Activated B cell treated with CpG ODN at 0.5 μM for 24 hours (primary cell): Measurements from ENCODE around the gene LAMP1. TPM values are rescaled to one million over a fixed set of nuclear protein-coding genes. Genes with fewer than 3 reads are reported as not detected.

Experiments used
- ATAC-seq: fragments of 200-7000 bp; cut with Tn5 transposase; one replicate; pipeline ENCODE4 v1.10.0; 2021; ENCODE audit warnings: low read depth, mild to moderate bottlenecking, moderate library complexity
- CTCF ChIA-PET: fragments of 350-600 bp; sonication (Branson Sonifier 250); formaldehyde crosslinking; loops from one replicate; lab custom pipeline; 2021; ENCODE audit warnings: antibody characterized with exemption; lab: Charles Lee
- POLR2A ChIA-PET: fragments of 350-600 bp; sonication (Branson Sonifier 250); formaldehyde crosslinking; loops from one replicate; lab custom pipeline; 2021; ENCODE audit warnings: antibody characterized with exemption; lab: Charles Lee
- DNase-seq: peaks from one replicate; pipeline ENCODE4 v3.0.0; 2022
- H3K27ac Mint-ChIP-seq: one replicate; pipeline ENCODE4 v1.8.0; 2020; ENCODE audit warnings: mixed read lengths
- H3K27me3 Mint-ChIP-seq: one replicate; pipeline ENCODE4 v1.8.0; 2021; ENCODE audit warnings: mixed read lengths
- H3K36me3 Mint-ChIP-seq: one replicate; pipeline ENCODE4 v1.8.0; 2021; ENCODE audit warnings: low read depth, mixed read lengths
- H3K4me1 Mint-ChIP-seq: one replicate; pipeline ENCODE4 v1.8.0; 2021; ENCODE audit warnings: mixed read lengths
- H3K4me3 Mint-ChIP-seq: one replicate; pipeline ENCODE4 v1.8.0; 2020; ENCODE audit warnings: mild to moderate bottlenecking, mixed read lengths
- H3K9me3 Mint-ChIP-seq: one replicate; pipeline ENCODE4 v1.8.0; 2020; ENCODE audit warnings: mixed read lengths
- intact Hi-C: fragments of 100-400 bp; cut with micrococcal nuclease; formaldehyde crosslinking; loops from one replicate; pipeline ENCODE4 v1.15.1; 2024
- total RNA-seq: library from RNA; stranded (reverse); gene quantifications from 2 replicates; pipeline ENCODE4 v1.2.3, GENCODE V29; 2022
- TF ChIP-seq, protein P1 (sequence below): fragments of 200-600 bp; IDR thresholded peaks from one replicate; pipeline ENCODE4 v1.8.0; 2022; ENCODE audit warnings: antibody characterized with exemption, mild to moderate bottlenecking

LAMP1 gene
- total RNA-seq, 1 donor from 2014 or later, result 86.2 TPM

- no peak overlapping the region for H3K27ac Mint-ChIP-seq
- H3K4me1 Mint-ChIP-seq, result no peaks in the 10 kb centered on the region
- H3K27me3 Mint-ChIP-seq, result no peaks in the 10 kb centered on the region
- DNase-seq (no peak), ATAC-seq (no peak)
- no peaks in the 10 kb centered on the region for H3K9me3 Mint-ChIP-seq
- intact Hi-C loops, result no loop called here
- TF ChIP-seq, protein P1, sequence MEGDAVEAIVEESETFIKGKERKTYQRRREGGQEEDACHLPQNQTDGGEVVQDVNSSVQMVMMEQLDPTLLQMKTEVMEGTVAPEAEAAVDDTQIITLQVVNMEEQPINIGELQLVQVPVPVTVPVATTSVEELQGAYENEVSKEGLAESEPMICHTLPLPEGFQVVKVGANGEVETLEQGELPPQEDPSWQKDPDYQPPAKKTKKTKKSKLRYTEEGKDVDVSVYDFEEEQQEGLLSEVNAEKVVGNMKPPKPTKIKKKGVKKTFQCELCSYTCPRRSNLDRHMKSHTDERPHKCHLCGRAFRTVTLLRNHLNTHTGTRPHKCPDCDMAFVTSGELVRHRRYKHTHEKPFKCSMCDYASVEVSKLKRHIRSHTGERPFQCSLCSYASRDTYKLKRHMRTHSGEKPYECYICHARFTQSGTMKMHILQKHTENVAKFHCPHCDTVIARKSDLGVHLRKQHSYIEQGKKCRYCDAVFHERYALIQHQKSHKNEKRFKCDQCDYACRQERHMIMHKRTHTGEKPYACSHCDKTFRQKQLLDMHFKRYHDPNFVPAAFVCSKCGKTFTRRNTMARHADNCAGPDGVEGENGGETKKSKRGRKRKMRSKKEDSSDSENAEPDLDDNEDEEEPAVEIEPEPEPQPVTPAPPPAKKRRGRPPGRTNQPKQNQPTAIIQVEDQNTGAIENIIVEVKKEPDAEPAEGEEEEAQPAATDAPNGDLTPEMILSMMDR, result no peak
- peaks cover 8% of the 10 kb centered on the region for H3K36me3 Mint-ChIP-seq
- POLR2A ChIA-PET, result no interaction called here
- no peak overlapping the region for H3K4me3 Mint-ChIP-seq
- CTCF ChIA-PET, result no interaction called here
Observed at GRCh38 chr13:113273321-113273720, 23.7 kb upstream of the LAMP1 start.

GRCh38 chr13:113273851-113274590 is 23.0 kb upstream of the LAMP1 start:
- ATAC-seq (no peak), DNase-seq (no peak)
- Mint-ChIP-seq H3K4me3 (no peak overlapping the region), H3K27ac (no peak overlapping the region), H3K4me1 (no peaks in the 10 kb centered on the region), H3K27me3 (no peaks in the 10 kb centered on the region), H3K9me3 (no peaks in the 10 kb centered on the region), H3K36me3 (peaks cover 8% of the 10 kb centered on the region)
- intact Hi-C loops, result no loop called here
- TF ChIP-seq, protein P1, result no peak
- POLR2A ChIA-PET, result no interaction called here
- CTCF ChIA-PET, result interaction anchor here (1.1 kb wide), 1 partner anchor 120 kb away, joined by 6 read pairs; no protein-coding TSS in a partner anchor

DNA sequence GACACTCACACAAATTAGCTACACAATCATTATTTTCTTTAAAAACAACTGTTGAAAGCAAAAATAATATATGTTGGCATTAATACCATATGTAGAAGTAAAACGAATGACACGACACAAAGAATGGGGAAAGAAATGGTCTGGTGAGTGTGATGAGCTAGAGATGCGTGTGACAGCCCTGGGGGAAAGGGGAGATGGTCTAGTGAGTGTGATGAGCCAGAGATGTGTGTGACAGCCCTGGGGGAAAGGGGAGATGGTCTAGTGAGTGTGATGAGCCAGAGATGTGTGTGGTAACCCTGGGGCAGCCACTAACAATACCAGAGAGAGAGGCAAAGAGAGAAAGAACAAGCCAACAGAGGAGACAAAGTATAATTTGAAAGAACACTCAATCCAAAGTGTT is 22.3 kb upstream of the LAMP1 start:
- CTCF ChIA-PET, result interaction anchor here (1.1 kb wide), 1 partner anchor 119 kb away, joined by 6 read pairs; no protein-coding TSS in a partner anchor
- H3K36me3 Mint-ChIP-seq, result peaks cover 8% of the 10 kb centered on the region
- no peaks in the 10 kb centered on the region for H3K9me3 Mint-ChIP-seq
- no peaks in the 10 kb centered on the region for H3K4me1 Mint-ChIP-seq
- intact Hi-C loops, result loop anchor here (1.0 kb wide), 2 partner anchors 120 to 177 kb away; no protein-coding TSS in a partner anchor
- ATAC-seq, result no peak
- DNase-seq, result no peak
- POLR2A ChIA-PET, result no interaction called here
- no peak overlapping the region for H3K4me3 Mint-ChIP-seq
- TF ChIP-seq, protein P1, result no peak
- H3K27ac Mint-ChIP-seq, result no peak overlapping the region
- no peaks in the 10 kb centered on the region for H3K27me3 Mint-ChIP-seq

- DNase-seq (no peak), ATAC-seq (peak; percentile 40)
- no peak overlapping the region for H3K4me3 Mint-ChIP-seq
- TF ChIP-seq, protein P1, result no peak
- H3K27ac Mint-ChIP-seq, result no peak overlapping the region
- no peaks in the 10 kb centered on the region for H3K4me1 Mint-ChIP-seq
- peaks cover 8% of the 10 kb centered on the region for H3K36me3 Mint-ChIP-seq
- peaks cover 2% of the 10 kb centered on the region for H3K27me3 Mint-ChIP-seq
- H3K9me3 Mint-ChIP-seq, result no peaks in the 10 kb centered on the region
- POLR2A ChIA-PET, result interaction anchor here (0.7 kb wide), 1 partner anchor 117 kb away, joined by 6 read pairs; the partner anchor contains the start of gene PROZ
- intact Hi-C loops, result loop anchor here (1.0 kb wide), 2 partner anchors 119 to 176 kb away; no protein-coding TSS in a partner anchor
- CTCF ChIA-PET, result no interaction called here
Observed at GRCh38 chr13:113275387-113275786, 21.7 kb upstream of the LAMP1 start.

GRCh38 chr13:113280126-113280525 is 16.9 kb upstream of the LAMP1 start:
- ChIA-PET CTCF (no interaction called here), POLR2A (no interaction called here)
- peaks cover 4% of the 10 kb centered on the region for H3K27me3 Mint-ChIP-seq
- no peak overlapping the region for H3K27ac Mint-ChIP-seq
- intact Hi-C loops, result no loop called here
- no peaks in the 10 kb centered on the region for H3K4me1 Mint-ChIP-seq
- DNase-seq (no peak), ATAC-seq (no peak)
- H3K4me3 Mint-ChIP-seq, result no peak overlapping the region
- H3K9me3 Mint-ChIP-seq, result peaks cover 1% of the 10 kb centered on the region
- H3K36me3 Mint-ChIP-seq, result no peaks in the 10 kb centered on the region
- TF ChIP-seq, protein P1, result no peak
